ENCODE measurements around the gene PCDHGC4.

Gene PCDHGC4

DNA sequence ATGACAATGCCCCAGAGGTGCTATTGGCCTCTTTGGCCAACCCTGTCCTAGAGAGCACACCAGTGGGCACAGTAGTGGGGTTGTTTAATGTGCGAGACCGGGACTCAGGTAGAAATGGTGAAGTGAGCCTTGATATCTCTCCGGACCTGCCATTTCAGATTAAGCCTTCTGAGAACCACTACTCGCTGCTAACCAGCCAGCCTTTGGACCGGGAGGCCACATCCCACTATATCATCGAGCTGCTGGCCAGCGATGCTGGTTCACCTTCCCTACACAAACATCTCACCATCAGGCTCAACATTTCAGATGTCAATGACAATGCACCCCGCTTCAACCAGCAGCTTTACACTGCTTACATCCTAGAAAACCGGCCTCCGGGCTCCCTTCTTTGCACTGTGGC, 5.4 kb downstream of the PCDHGC4 start:
- no peak for DNase-seq (ENCODE audit: low spot score)

DNA sequence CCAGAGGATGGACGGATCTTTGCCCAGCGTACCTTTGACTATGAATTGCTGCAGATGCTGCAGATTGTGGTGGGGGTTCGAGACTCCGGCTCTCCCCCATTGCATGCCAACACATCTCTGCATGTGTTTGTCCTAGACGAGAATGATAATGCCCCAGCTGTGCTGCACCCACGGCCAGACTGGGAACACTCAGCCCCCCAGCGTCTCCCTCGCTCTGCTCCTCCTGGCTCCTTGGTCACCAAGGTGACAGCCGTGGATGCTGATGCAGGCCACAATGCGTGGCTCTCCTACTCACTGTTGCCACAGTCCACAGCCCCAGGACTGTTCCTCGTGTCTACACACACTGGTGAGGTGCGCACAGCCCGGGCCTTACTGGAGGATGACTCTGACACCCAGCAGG, 5.9 kb downstream of the PCDHGC4 start:
- DNase-seq (ENCODE audit: low spot score): no peak

- no peak for DNase-seq (ENCODE audit: low spot score)
Measured at GRCh38 chr5:141491323-141492167, 6.7 kb downstream of the PCDHGC4 start.

- no peak for DNase-seq (ENCODE audit: low spot score)
Measured at GRCh38 chr5:141492168-141492885, 7.5 kb downstream of the PCDHGC4 start.

DNA sequence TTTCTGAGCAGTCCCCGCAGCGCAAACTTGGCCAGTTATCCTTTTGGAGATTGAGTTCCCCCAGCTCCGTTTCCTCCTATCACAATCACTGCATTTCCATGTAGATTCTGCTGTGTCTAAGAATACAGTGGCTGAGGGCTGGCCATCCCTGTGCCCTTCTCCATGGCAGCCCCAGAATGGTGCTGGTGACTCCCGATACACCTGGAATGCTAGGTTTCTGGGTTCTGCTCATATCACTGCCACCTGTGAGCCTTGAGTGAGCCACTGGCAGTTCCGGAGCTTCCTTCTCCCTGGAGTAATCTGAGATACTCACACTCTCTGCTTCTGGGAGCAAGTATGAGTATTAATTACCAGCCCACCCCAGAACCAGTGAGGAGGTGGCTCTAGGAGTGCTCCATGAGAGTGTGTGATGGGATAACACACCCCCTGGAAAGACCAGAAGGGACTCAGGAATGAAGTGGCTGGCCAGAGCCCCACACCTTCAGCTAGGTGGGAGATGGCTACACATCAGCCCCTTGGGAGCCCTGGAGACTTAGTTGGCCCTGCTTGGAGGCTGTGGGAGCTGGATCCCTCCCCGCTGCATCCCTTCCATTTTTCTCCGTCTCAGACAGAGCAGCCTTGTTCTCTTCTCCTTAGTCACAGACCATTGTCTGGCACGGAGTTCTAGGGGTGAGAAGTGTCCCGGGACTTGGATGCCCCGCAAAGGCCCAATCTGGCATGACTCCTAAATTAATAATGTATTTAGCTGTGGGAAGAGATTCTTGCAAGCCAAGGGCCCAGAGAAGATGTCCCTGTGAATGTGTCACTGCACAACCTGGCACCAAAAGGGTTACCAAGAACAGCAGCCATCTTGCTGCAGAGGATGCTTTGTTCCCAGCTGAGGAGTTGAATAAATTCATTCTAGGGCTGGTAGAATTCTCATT, 8.9 kb downstream of the PCDHGC4 start:
- peak; percentile 65 for DNase-seq (ENCODE audit: low spot score)

- no peak for DNase-seq (ENCODE audit: low spot score)
Measured at GRCh38 chr5:141494761-141495452, 10.1 kb downstream of the PCDHGC4 start.

- no peak for DNase-seq (ENCODE audit: low spot score)
Measured at GRCh38 chr5:141495453-141495811, 10.6 kb downstream of the PCDHGC4 start.

- DNase-seq (ENCODE audit: low spot score): no peak
Measured at GRCh38 chr5:141496038-141496437, 11.2 kb downstream of the PCDHGC4 start.

DNA sequence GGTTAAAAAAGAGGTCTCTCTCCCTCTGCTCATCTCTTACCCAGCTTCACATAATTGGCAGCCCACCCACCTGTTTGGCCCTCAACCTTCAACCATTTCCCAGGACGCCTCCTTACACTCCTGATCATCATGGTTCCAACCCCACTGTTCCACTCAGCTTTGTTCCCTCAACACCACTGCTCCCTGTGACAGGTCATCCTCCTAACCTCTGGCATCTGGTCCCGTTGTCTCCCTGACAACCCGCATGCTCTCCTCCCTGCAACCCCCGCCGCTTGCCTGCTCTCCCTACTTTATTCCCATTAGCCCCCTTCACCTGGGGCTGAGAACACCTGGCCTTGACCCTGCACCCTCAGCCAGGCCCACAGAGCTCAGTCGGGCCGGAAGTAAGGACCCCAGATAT, 16.9 kb downstream of the PCDHGC4 start:
- DNase-seq (ENCODE audit: low spot score): no peak

- DNase-seq (ENCODE audit: low spot score): no peak
Measured at GRCh38 chr5:141503681-141504080, 18.9 kb downstream of the PCDHGC4 start.

DNA sequence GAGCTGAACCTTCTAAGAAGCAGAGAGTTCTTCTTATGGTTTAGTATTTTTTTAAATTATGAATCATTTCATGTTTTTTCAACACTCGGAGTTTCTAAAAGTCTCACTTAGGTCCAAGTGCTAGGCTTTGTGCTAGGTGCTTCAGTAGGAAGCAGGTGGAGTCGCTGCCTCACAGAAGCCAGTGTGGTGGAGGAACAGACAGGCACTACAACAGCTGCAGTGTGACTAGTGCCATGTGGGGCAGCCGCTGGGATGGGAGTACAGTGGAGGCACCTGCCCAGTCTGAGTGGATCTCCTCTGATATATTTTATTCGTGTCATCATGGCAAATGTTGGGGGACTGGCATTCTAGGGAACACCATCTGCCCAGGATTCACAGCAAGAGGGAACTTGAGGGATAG, 19.4 kb downstream of the PCDHGC4 start:
- DNase-seq (ENCODE audit: low spot score): no peak

- no peak for DNase-seq (ENCODE audit: low spot score)
Measured at GRCh38 chr5:141506381-141507155, 21.7 kb downstream of the PCDHGC4 start.

- peak; percentile 83 for DNase-seq (ENCODE audit: low spot score)
Measured at GRCh38 chr5:141507387-141508091, 22.7 kb downstream of the PCDHGC4 start.

DNA sequence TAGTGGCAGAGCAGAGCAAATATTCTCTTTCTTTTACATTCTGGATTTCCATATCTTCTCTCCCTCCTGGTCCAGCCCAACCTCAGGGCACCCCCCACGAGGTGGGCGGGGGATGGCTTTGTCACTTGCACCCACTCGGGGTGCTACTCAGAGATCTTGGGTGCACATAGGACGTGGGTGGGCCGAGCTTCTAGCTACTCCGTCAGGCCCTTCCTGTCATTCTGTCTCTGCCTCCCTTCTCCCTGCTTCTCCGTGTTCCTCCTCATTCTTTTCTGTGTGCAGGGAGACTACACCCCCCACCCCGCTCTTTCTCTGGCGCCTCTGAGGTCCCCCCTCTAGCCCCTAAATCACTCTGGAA, 23.6 kb downstream of the PCDHGC4 start:
- DNase-seq (ENCODE audit: low spot score): no peak

DNA sequence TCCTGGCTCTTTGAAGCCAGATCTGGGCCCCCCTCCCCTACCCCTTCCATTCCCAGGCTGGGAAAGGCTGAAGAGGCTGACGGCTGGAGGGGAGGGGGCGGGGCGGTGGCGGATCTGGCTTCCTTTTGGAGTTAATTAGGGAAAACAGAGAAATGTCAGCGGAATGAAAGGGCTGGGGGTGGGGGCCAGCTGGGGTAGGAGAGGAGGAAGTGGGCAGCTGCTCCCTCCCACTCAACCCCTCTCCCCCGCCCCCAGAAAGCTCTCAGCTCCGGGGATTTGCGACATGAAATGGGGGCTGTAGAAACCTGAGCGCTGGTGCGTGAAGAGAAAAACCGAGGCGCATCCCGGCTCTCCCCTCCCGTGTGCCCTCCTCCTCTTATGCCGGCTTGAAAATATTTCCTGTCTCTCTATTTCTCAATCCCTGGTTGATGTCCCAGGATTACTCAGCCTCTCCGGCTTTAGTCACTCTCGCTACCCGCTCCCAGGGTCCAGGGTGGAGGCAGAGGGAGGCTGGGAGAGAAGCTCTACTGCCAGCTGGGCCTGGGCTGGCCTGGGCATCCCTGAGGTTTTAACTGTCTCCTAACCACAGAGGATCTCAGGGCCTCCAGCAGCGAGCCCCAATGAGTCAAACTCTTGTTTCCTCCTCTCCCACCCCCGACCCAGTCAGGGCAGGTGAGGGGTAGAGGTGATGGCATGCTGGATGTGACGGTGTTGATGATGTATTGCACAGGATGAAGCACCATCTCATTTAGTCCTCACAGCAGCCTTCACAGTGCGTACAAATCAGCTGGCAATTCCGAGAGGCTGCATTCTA, 24.2 kb downstream of the PCDHGC4 start:
- peak; percentile 90 for DNase-seq (ENCODE audit: low spot score)

- no peak for DNase-seq (ENCODE audit: low spot score)
Measured at GRCh38 chr5:141510160-141510559, 25.3 kb downstream of the PCDHGC4 start.

GRCh38 chr5:141510850-141511601, 26.2 kb downstream of the PCDHGC4 start:
- no peak for DNase-seq (ENCODE audit: low spot score)

GRCh38 chr5:141511771-141512325, 27.0 kb downstream of the PCDHGC4 start:
- DNase-seq (ENCODE audit: low spot score): no peak

All from AG08396 (cell line).